Immature natural killer cell (primary cell): Measurements from ENCODE around the gene SS18L1. TPM values are rescaled to one million over a fixed set of nuclear protein-coding genes. Genes with fewer than 3 reads are reported as not detected.

Source experiments
- DNase-seq, 3 donors: peaks; one replicate each; pipeline ENCODE4 v3.0.0; 2022; ENCODE audit warnings: mixed read lengths in 1 of 3
- H3K27ac Mint-ChIP-seq, 6 donors: one replicate each; pipeline ENCODE4 v1.8.0; 2020; ENCODE audit warnings: mixed read lengths in 6 of 6, mild to moderate bottlenecking in 5 of 6, inconsistent platforms in 4 of 6, moderate library complexity in 3 of 6
- H3K27me3 Mint-ChIP-seq, 3 donors: one replicate each; pipeline ENCODE4 v1.8.0; 2020 to 2021; ENCODE audit warnings: low read depth in 3 of 3, mild to moderate bottlenecking in 3 of 3, mixed read lengths in 3 of 3, moderate library complexity in 3 of 3, inconsistent platforms in 1 of 3
- H3K36me3 Mint-ChIP-seq, 3 donors: one replicate each; pipeline ENCODE4 v1.8.0; 2020; ENCODE audit warnings: mixed read lengths in 3 of 3, inconsistent platforms in 2 of 3, mild to moderate bottlenecking in 2 of 3
- H3K4me1 Mint-ChIP-seq, 2 donors: one replicate each; pipeline ENCODE4 v1.8.0; 2020; ENCODE audit warnings: inconsistent platforms in 2 of 2, mild to moderate bottlenecking in 2 of 2, mixed read lengths in 2 of 2, moderate library complexity in 1 of 2
- H3K4me3 Mint-ChIP-seq, 5 donors: one replicate each; pipeline ENCODE4 v1.8.0; 2020; ENCODE audit warnings: mild to moderate bottlenecking in 5 of 5, mixed read lengths in 5 of 5, inconsistent platforms in 3 of 5, moderate library complexity in 3 of 5
- H3K9me3 Mint-ChIP-seq, 6 donors: one replicate each; pipeline ENCODE4 v1.8.0; 2020; ENCODE audit warnings: mild to moderate bottlenecking in 6 of 6, mixed read lengths in 6 of 6, inconsistent platforms in 4 of 6, moderate library complexity in 3 of 6
- polyA plus RNA-seq, 3 donors: library from polyadenylated mRNA; unstranded; fragments of 300-500 nt; fragmentation: Illumina TruSeq; gene quantifications; one replicate each; pipeline ENCODE4 v1.2.3, GENCODE V29; 2021

Gene SS18L1
- polyA plus RNA-seq, 3 donors from 2014 or later: 0.39 to 0.68 TPM; not detected in 1

DNA sequence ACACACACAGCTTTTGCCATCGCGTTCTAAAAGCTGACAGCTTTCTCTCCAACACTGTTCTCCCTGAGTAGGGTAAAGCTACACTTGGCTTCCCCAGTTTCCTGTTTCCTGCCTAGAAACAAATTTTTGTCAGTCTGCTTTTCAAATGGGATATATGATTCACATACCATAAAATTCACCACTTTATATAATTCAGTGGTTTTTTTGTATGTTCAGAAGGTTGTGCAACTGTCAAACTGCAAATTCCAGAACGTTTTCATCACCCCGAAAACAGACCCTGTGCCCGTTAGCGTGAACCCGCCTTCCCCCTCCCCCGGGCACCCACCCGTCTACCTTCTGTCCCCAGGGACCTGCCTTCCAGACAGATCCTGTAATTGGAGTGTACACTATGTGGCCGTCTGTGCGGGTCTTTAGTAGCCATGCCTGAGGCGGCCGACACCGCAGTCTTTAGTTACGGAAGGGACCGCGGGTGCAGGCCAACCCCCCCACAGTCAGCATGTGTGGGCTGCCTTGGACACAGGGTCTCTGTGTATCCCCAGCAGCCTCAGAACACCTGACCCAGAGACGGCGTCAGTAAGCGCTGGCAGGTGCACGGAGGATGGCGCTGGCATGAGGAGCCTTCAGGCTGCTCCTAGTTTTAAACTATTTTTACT, 59.9 kb downstream of the SS18L1 start:
- H3K9me3 Mint-ChIP-seq: no peaks in the 10 kb centered on the region
- peaks cover 0 to 3% of the 10 kb centered on the region in 2 donors for H3K4me1 Mint-ChIP-seq
- no peak overlapping the region for H3K27ac Mint-ChIP-seq
- H3K36me3 Mint-ChIP-seq: peaks cover 10 to 22% (median 14%) of the 10 kb centered on the region in 3 donors
- no peak overlapping the region for H3K4me3 Mint-ChIP-seq
- no peak for DNase-seq
- H3K27me3 Mint-ChIP-seq: peaks cover 0 to 2% (median 0%) of the 10 kb centered on the region in 3 donors

DNA sequence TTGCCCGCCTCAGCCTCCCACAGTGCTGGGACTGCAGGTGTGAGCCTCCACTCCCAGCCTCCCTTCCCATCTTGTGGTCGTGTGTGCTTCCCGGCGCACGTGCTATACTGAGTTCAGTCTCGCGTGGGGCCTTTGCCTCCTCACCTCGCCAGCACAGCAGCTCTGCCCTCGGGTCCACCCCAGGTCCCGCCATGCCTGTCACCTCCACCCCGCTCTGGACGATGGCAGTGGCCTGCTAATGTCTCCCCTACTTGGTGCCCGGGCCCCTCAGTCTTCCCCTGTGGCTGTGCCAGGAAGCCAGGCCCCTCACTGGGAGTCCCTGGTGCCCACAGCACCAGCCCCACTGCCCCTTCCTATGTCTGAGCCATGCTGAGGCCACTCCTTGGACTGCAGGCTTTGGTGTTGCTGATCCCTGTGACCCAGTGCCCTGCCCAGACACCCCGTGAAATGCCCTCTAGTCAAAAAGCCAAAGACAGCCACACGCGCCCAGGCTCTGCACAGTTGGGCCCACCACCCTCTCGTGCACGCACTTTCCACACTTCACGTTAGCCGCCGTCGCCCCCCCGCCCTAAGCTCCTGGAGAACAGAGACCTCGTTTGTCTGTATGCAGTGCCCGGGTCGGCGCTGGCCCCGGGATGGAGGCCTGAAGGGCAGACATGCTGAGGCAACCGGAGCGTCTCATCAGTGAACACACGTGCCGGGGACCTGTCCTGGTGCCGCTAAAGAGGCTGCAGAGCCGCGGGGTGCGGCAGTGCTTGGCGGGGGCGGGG, 62.2 kb downstream of the SS18L1 start:
- H3K4me1 Mint-ChIP-seq: peaks cover 0 to 3% of the 10 kb centered on the region in 2 donors
- peaks cover 0 to 4% (median 0%) of the 10 kb centered on the region in 3 donors for H3K27me3 Mint-ChIP-seq
- no peak overlapping the region for H3K4me3 Mint-ChIP-seq
- H3K27ac Mint-ChIP-seq: no peak overlapping the region
- H3K9me3 Mint-ChIP-seq: no peaks in the 10 kb centered on the region
- DNase-seq: no peak
- peaks cover 6% of the 10 kb centered on the region in 3 donors for H3K36me3 Mint-ChIP-seq

DNA sequence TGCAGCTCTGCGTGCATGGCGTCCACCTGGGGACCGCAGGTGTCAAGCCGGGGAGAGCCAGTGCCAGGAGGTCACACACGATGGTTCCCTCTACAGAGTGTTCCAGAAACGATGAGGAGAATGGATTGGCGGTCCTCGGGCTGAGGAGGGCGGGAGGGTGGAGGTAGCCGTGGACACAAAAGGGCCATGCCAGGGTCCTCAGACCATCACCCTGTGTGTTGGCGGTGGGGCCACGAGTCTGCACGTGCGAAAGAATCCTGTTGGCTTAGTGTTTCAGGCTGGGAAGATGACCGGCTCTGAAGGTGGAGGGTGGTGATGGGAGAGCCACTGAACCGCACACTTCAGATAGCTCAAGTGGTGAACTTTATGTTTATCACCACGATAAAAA, 62.8 kb downstream of the SS18L1 start:
- Mint-ChIP-seq H3K4me1 (peaks cover 0 to 3% of the 10 kb centered on the region in 2 donors), H3K27me3 (peaks cover 0 to 4% (median 0%) of the 10 kb centered on the region in 3 donors), H3K4me3 (no peak overlapping the region), H3K36me3 (peaks cover 6% of the 10 kb centered on the region in 3 donors), H3K27ac (no peak overlapping the region), H3K9me3 (no peaks in the 10 kb centered on the region)
- DNase-seq: no peak

DNA sequence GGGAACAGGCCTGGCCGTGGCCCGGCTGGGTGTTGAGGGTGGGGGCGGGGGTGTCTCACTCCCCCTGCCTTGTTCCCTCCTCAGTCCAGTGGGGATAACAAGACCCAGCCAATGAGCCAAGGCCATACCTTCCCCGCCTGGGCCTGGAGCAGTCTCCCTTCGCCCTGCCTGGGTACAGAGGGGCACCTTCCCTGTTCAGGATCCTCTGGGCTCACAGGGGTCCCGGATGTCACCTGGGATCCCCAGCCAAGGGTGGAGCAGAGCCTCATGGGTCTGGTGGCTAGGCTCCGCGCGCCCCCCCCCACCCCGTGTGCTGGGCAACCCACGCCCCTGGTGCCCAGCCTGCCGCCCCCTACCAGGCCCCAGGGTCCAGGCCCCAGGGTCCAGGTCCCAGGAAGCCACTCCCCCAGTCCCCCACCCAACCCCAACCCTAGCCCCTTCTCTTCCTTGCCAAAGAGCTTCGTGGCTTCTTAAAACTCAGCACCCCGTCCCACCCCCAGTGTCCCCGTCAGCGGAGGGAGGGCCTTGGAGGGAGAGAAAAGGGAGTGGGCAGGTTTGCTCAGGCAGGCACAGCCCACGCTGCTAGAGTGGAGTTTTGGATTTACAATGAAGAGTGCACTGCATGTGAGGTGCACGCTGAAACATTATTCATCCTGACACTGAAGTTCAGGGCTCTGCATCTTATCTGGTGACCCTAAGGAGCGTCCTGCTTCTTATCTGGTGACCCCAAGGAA, 64.7 kb downstream of the SS18L1 start:
- H3K4me1 Mint-ChIP-seq: peaks cover 0 to 3% of the 10 kb centered on the region in 2 donors
- no peak overlapping the region for H3K4me3 Mint-ChIP-seq
- H3K27ac Mint-ChIP-seq: no peak overlapping the region
- H3K36me3 Mint-ChIP-seq: peaks cover 3 to 4% (median 4%) of the 10 kb centered on the region in 3 donors
- no peaks in the 10 kb centered on the region for H3K9me3 Mint-ChIP-seq
- H3K27me3 Mint-ChIP-seq: peaks cover 0 to 4% (median 0%) of the 10 kb centered on the region in 3 donors
- DNase-seq: no peak

DNA sequence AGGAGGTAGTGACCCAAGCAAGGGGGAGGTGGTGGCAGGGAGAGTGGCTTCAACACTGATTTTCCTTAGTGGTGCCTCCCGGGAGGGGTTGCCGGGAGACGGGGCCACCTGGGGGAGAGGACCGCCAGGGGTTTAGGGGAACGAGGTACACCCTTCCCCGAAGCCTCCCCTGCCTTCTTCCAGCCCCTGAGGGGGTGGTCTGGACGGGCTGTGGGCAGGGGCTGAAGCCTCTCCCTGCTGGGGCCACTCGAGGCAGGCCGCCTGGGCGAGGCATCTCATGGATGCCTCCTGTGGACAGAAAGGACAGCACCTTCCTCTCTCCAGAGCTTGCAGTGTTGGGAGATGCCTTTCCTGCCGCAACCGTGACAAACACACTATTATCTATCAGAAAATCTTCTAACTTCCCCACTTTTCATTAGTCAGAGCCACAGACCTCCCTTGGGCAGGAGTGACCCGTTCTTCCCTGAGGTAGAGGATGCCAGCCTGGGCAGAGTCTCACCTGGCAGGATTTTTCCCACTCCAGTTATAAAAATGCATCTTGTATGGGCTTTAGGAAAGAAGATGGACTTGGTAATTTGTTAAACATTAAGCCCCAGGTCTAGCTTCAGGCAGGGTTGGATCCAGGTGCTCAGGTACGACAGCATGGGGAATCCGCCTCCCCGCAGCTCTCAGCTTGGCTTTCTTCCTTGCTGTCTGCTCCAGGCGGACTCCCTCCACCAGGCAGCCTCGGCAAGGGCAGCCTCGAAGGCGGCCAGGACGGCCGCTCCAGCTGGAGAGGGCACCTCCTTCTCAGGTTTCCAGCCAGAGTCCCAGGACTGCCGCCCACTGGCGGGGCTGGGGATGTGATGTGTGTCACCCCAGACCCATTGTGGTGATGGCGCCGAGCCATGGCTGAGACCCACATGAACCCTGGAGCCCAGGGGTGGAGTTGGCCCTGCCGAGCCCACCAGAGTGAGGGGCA, 65.5 kb downstream of the SS18L1 start:
- Mint-ChIP-seq H3K27ac (no peak overlapping the region), H3K4me1 (peaks cover 0 to 2% of the 10 kb centered on the region in 2 donors), H3K4me3 (no peak overlapping the region), H3K27me3 (peaks cover 0 to 4% (median 0%) of the 10 kb centered on the region in 3 donors), H3K36me3 (no peaks in the 10 kb centered on the region), H3K9me3 (no peaks in the 10 kb centered on the region)
- DNase-seq: no peak

DNA sequence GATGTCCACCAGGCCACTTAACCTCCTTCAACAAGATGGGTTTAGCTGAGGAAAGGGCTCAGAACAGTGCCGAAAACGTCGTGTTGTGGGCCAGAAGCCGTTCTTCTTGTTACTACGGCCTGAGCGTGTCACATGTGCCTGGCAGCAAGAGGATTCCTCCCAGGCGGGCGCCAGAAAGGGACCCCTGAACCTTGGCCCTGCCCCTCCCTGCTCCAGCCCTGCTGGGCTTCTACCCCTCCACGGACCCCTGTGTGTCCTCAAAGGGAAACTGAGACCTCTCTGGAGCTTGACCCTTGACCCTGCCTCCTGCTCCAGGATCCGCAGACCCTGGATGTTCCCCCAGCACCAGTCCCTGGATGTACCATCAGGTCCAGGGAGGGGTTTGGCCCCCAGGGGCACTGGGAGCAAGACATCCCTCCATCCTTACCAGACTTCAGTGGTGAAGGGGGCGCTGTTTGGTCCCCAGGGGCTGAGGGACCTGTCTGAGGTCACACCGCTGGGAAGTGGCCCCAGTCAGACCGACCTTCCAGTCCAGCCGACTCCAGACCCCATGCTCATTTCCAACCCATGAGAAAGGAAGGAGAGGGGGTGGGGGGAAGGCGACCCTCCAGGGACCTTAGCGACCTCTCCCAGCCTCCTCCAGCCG, 66.4 kb downstream of the SS18L1 start:
- no peaks in the 10 kb centered on the region for H3K9me3 Mint-ChIP-seq
- no peak overlapping the region for H3K27ac Mint-ChIP-seq
- peaks cover 0 to 1% of the 10 kb centered on the region in 2 donors for H3K4me1 Mint-ChIP-seq
- H3K36me3 Mint-ChIP-seq: no peaks in the 10 kb centered on the region
- H3K4me3 Mint-ChIP-seq: no peak overlapping the region
- DNase-seq: no peak
- peaks cover 0 to 4% (median 0%) of the 10 kb centered on the region in 3 donors for H3K27me3 Mint-ChIP-seq

DNA sequence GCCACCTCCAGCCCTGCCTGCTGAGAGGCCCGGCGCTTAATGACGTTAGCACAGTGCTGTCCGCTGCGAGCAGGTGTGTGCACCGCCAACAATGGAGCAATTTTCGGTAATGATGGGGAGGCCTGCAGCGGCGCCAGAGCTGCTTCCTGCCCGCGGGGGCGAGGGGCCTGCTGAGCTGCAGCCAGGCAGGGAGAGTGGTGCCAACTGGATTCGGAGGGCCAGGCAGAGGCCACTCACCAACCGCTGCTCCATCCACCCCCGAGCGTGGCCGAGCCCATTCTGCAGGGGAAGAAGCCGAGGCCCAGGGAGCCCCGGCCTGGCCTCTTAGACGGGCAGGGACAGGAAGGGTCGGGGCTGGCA, 66.9 kb downstream of the SS18L1 start:
- Mint-ChIP-seq H3K36me3 (no peaks in the 10 kb centered on the region), H3K4me1 (no peaks in the 10 kb centered on the region), H3K27ac (no peak overlapping the region), H3K4me3 (no peak overlapping the region), H3K27me3 (peaks cover 0 to 4% (median 4%) of the 10 kb centered on the region in 3 donors), H3K9me3 (no peaks in the 10 kb centered on the region)
- DNase-seq: no peak

DNA sequence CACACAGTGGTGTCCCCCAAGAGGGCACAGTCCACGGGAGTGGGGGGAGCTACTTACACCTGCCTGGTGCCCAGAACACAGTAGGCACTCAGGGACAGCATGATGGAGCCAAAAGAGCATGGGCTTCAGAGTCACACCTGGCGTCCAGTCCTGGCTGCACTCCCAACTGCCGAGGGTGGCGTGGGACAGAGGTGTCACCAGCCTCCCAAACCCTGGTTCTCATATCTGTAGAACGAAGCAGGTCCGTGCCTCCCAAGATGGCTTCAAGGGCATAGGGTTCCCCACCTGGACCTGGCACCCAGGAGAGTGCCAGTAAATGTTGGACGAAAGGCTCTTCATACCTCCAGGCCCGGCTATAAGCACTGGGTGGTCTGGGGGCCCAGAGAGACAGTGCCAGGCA, 67.6 kb downstream of the SS18L1 start:
- H3K4me1 Mint-ChIP-seq: no peaks in the 10 kb centered on the region
- H3K27ac Mint-ChIP-seq: no peak overlapping the region
- peaks cover 0 to 4% (median 4%) of the 10 kb centered on the region in 3 donors for H3K27me3 Mint-ChIP-seq
- H3K36me3 Mint-ChIP-seq: no peaks in the 10 kb centered on the region
- no peak for DNase-seq
- H3K9me3 Mint-ChIP-seq: no peaks in the 10 kb centered on the region
- H3K4me3 Mint-ChIP-seq: no peak overlapping the region

DNA sequence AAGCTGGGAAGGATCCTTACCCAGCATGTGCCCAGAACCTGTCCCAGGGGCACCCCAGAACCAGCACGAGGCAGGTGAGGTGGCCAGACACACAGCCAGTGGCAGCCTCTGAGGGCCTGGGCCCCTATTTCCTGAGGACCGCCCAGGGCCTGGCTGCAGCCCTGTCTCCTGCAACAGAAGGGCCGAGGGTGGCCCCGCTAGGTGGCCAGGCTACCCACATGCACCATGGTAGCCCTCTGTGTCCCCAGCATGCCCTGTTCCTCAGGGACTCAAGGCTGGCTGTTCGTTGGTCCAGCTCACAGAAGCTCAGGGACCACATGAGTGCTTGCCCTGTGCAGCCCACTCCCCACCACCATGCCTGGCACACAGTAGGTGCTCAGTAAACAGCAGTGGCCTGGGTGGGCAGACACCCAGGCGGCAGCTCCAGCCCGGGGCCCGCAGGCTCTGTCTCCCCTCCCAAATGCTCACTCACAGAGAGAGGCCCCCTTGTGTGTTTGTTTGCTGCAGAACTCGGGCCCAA, 68.3 kb downstream of the SS18L1 start:
- Mint-ChIP-seq H3K36me3 (no peaks in the 10 kb centered on the region), H3K27ac (no peak overlapping the region), H3K4me3 (no peak overlapping the region), H3K9me3 (no peaks in the 10 kb centered on the region), H3K27me3 (peaks cover 0 to 4% (median 4%) of the 10 kb centered on the region in 3 donors), H3K4me1 (no peaks in the 10 kb centered on the region)
- DNase-seq: no peak

DNA sequence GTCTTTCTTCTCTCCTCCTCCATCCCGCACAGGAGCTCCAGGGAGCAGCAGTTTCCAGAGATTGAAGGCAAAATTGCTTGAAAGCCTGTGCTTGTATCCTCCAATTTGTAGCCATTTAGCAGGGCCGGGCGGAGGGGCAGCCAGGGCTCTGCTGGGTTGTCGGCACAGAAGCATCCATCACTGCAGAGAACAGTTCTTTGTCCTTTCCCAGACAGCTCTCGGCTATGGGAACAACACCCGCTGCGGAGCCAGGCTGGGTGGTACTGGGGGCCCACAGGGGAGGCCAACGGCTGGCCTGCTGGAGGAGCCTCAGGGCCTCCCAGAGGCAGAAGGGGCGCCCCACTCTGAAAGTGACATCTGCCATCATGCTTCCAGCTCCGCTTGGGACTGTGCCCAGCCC, 68.7 kb downstream of the SS18L1 start:
- no peak overlapping the region for H3K4me3 Mint-ChIP-seq
- no peak for DNase-seq
- no peaks in the 10 kb centered on the region for H3K4me1 Mint-ChIP-seq
- no peak overlapping the region for H3K27ac Mint-ChIP-seq
- H3K36me3 Mint-ChIP-seq: no peaks in the 10 kb centered on the region
- H3K9me3 Mint-ChIP-seq: no peaks in the 10 kb centered on the region
- H3K27me3 Mint-ChIP-seq: peaks cover 0 to 4% (median 4%) of the 10 kb centered on the region in 3 donors

DNA sequence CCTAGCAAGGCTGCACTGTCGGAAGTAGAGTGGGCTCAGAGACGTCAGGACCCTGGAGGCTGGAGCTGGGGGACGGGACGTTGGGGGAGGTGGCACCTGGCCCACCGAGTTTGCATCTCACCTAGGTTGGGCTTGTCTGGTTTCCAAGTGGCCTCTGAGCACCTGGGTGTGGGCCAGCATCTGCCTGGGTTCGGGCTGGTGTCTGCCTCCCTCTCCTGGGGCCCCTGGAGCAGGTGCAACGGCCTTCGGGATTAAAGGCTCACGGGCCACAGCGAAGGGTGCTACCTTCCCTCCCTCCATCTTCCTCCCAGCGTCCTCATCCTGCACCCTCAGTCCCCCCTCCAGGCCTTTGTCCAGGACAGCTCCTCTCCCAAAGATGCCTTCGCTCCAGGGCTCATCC, 70.5 kb downstream of the SS18L1 start:
- no peaks in the 10 kb centered on the region for H3K36me3 Mint-ChIP-seq
- H3K27ac Mint-ChIP-seq: no peak overlapping the region
- peaks cover 0 to 8% (median 2%) of the 10 kb centered on the region in 3 donors for H3K27me3 Mint-ChIP-seq
- no peak overlapping the region for H3K4me3 Mint-ChIP-seq
- DNase-seq: no peak
- peaks cover 0 to 2% of the 10 kb centered on the region in 2 donors for H3K4me1 Mint-ChIP-seq
- H3K9me3 Mint-ChIP-seq: peaks cover 0 to 1% (median 0%) of the 10 kb centered on the region in 6 donors

DNA sequence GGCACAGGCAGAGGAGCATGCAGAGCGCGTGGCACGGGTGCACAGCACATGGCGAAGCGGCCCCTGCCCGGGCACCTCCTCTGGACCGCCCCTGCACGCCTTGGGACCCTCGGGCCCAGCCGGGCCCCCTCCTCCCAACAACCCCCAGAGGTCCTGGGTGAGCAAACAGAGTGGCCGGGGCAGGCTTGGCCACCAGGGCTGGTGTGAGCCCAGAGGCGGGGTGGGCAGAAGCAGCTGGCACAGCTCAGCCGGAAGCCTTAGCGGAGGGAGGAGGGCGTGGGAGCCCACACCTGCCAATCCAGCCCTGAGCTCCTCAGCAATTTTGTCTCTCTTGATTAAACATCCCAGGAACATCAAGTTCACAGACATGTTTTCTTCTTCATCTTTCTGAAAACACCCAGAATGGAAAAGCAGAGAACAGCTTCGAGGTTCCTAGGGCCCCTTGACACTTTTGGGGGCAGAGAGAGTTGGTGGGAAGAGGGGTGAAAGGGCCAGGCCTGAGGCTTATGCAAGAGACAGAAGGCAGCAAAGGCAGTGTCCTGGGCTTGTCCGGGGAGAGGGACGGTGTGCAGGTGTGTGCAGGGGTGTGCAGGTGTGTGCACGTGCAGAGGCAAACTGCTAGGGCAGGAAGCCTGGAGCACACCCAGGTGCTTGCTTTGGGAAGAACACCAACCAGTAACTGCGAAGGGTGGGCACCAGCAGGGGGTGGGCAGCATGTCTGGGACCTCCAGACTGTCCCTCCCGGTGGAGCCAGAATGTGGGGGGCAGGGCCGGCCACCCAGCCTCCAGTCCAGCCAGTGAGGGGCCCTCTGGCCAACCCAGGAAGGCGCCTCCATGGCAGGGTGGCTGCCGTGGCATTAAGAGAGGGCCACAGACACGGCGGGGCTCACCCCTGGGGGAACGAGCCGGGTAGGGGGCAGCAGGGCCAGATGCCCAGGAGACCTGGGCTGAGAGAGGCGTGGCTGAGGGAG, 71.7 kb downstream of the SS18L1 start:
- Mint-ChIP-seq H3K4me3 (no peak overlapping the region), H3K27ac (no peak overlapping the region), H3K27me3 (peaks cover 0 to 8% (median 3%) of the 10 kb centered on the region in 3 donors), H3K4me1 (peaks cover 0 to 2% of the 10 kb centered on the region in 2 donors), H3K36me3 (no peaks in the 10 kb centered on the region), H3K9me3 (peaks cover 0 to 1% (median 0%) of the 10 kb centered on the region in 6 donors)
- no peak for DNase-seq
